Progenitor cell of endocrine pancreas (in vitro differentiated cells): ENCODE measurements around the gene C10orf95. TPM values are rescaled to one million over a fixed set of nuclear protein-coding genes. Genes with fewer than 3 reads are reported as not detected.

Source experiments
- DNase-seq: peaks from one replicate; pipeline ENCODE4 v3.0.0; 2021; ENCODE audit warnings: low spot score; ENCODE audit not compliant: unreplicated experiment
- H3K27ac Mint-ChIP-seq: 2 replicates; pipeline ENCODE4 v1.8.0; 2021; ENCODE audit warnings: mild to moderate bottlenecking, moderate library complexity, mixed read lengths
- H3K27me3 Mint-ChIP-seq: 2 replicates; pipeline ENCODE4 v1.8.0; 2021; ENCODE audit warnings: mixed read lengths
- H3K36me3 Mint-ChIP-seq: 2 replicates; pipeline ENCODE4 v1.8.0; 2022; ENCODE audit warnings: mixed read lengths; ENCODE audit not compliant: insufficient read depth
- H3K4me1 Mint-ChIP-seq: 2 replicates; pipeline ENCODE4 v1.8.0; 2021; ENCODE audit warnings: low read depth, mixed read lengths
- H3K4me3 Mint-ChIP-seq: 2 replicates; pipeline ENCODE4 v1.8.0; 2021; ENCODE audit warnings: low read depth, mild to moderate bottlenecking, moderate library complexity, mixed read lengths
- H3K9me3 Mint-ChIP-seq: 2 replicates; pipeline ENCODE4 v1.8.0; 2021; ENCODE audit warnings: low read depth, mixed read lengths
- CTCF ChIP-seq: fragments of 200-600 bp; sonication (generic); IDR thresholded peaks from one replicate; pipeline ENCODE4 v1.5.0; 2021; ENCODE audit warnings: antibody characterized with exemption, mild to moderate bottlenecking; ENCODE audit not compliant: unreplicated experiment
- total RNA-seq: library from RNA; stranded (reverse); gene quantifications from 2 replicates; pipeline ENCODE4 v1.2.1, GENCODE V29; 2021

The C10orf95 gene
- total RNA-seq, 1 donor from 2014 or later = 0.77 TPM

- Mint-ChIP-seq H3K36me3 (no peaks in the 10 kb centered on the region), H3K9me3 (no peaks in the 10 kb centered on the region), H3K27ac (peak overlapping the region; percentile 97), H3K4me1 (peaks cover 16% of the 10 kb centered on the region), H3K27me3 (peaks cover 22% of the 10 kb centered on the region), H3K4me3 (peak overlapping the region; percentile 99)
- no peak for TF ChIP-seq CTCF
- no peak for DNase-seq
These were observed 29.4 kb downstream of the C10orf95 start for GRCh38 chr10:102421757-102422512.

- H3K9me3 Mint-ChIP-seq = no peaks in the 10 kb centered on the region
- no peak for DNase-seq
- peak overlapping the region; percentile 97 for H3K27ac Mint-ChIP-seq
- H3K4me3 Mint-ChIP-seq = peak overlapping the region; percentile 99
- no peak for TF ChIP-seq CTCF
- no peaks in the 10 kb centered on the region for H3K36me3 Mint-ChIP-seq
- peaks cover 16% of the 10 kb centered on the region for H3K4me1 Mint-ChIP-seq
- peaks cover 23% of the 10 kb centered on the region for H3K27me3 Mint-ChIP-seq
These were observed 29.9 kb downstream of the C10orf95 start for GRCh38 chr10:102421507-102421756.

GRCh38 chr10:102420714-102421506 is 30.4 kb downstream of the C10orf95 start, which contains the start of gene FBXL15:
Gene FBXL15, plus strand, starts transcription at chr10:102420836. Its CDS starts 294 bp downstream, at chr10:102421130.
- TF ChIP-seq CTCF = no peak
- Mint-ChIP-seq H3K4me1 (peaks cover 16% of the 10 kb centered on the region), H3K27me3 (peaks cover 26% of the 10 kb centered on the region), H3K4me3 (peak within 1 kb of the TSS; percentile 99), H3K27ac (peak within 1 kb of the TSS; percentile 97), H3K9me3 (no peaks in the 10 kb centered on the region), H3K36me3 (no peaks in the 10 kb centered on the region)
- DNase-seq = peak; percentile 94

GRCh38 chr10:102420181-102420713 is 31.1 kb downstream of the C10orf95 start:
- Mint-ChIP-seq H3K9me3 (no peaks in the 10 kb centered on the region), H3K36me3 (no peaks in the 10 kb centered on the region), H3K4me3 (peak overlapping the region; percentile 99), H3K27me3 (peaks cover 30% of the 10 kb centered on the region), H3K27ac (peak overlapping the region; percentile 97), H3K4me1 (peaks cover 16% of the 10 kb centered on the region)
- TF ChIP-seq CTCF = no peak
- DNase-seq = no peak

- peak; percentile 76 for DNase-seq
- H3K4me1 Mint-ChIP-seq = peaks cover 16% of the 10 kb centered on the region
- H3K9me3 Mint-ChIP-seq = no peaks in the 10 kb centered on the region
- TF ChIP-seq CTCF = no peak
- peaks cover 31% of the 10 kb centered on the region for H3K27me3 Mint-ChIP-seq
- peak overlapping the region; percentile 97 for H3K27ac Mint-ChIP-seq
- H3K36me3 Mint-ChIP-seq = no peaks in the 10 kb centered on the region
- H3K4me3 Mint-ChIP-seq = peak overlapping the region; percentile 99
These were observed 31.8 kb downstream of the C10orf95 start for GRCh38 chr10:102419269-102420180.
